WTC11 (cell line): ENCODE measurements around the gene AR. TPM values are rescaled to one million over a fixed set of nuclear protein-coding genes. Genes with fewer than 3 reads are reported as not detected.

Experiments
- ATAC-seq: fragments of 200-7000 bp; cut with Tn5 transposase; 2 replicates; pipeline ENCODE4 v1.10.0; 2021; ENCODE audit warnings: mild to moderate bottlenecking, moderate library complexity
- CTCF ChIA-PET: fragments of 300-600 bp; sonication (Branson Sonifier 250); formaldehyde crosslinking; loops from one replicate; lab custom pipeline; 2021; ENCODE audit warnings: antibody characterized with exemption; lab: Charles Lee
- POLR2A ChIA-PET: fragments of 350-600 bp; sonication (Branson Sonifier 250); formaldehyde crosslinking; loops from one replicate; lab custom pipeline; 2021; ENCODE audit warnings: antibody characterized with exemption; lab: Charles Lee
- DNase-seq: peaks from one replicate; pipeline ENCODE4 v3.0.0; 2021; ENCODE audit warnings: low spot score
- H3K27ac Mint-ChIP-seq: 2 replicates; pipeline ENCODE4 v1.8.0; 2021; ENCODE audit warnings: mixed read lengths
- H3K27me3 Mint-ChIP-seq: 2 replicates; pipeline ENCODE4 v1.8.0; 2021; ENCODE audit warnings: low read depth, mild to moderate bottlenecking, moderate library complexity, mixed read lengths
- H3K36me3 Mint-ChIP-seq: 2 replicates; pipeline ENCODE4 v1.8.0; 2021; ENCODE audit warnings: mixed read lengths
- H3K4me1 Mint-ChIP-seq: 2 replicates; pipeline ENCODE4 v1.8.0; 2022; ENCODE audit warnings: mixed read lengths
- H3K4me3 Mint-ChIP-seq: 2 replicates; pipeline ENCODE4 v1.8.0; 2021; ENCODE audit warnings: mild to moderate bottlenecking, moderate library complexity, mixed read lengths
- H3K9me3 Mint-ChIP-seq: 2 replicates; pipeline ENCODE4 v1.8.0; 2021; ENCODE audit warnings: mixed read lengths
- ATF2 ChIP-seq: sonication (generic); formaldehyde crosslinking; IDR thresholded peaks from 2 replicates; pipeline ENCODE4 v1.8.1; 2022; ENCODE audit warnings: low read depth, missing genetic modification reagents, borderline replicate concordance
- EMX1 ChIP-seq: fragments of 250-450 bp; sonication (Bioruptor Pico); IDR thresholded peaks from 2 replicates; pipeline ENCODE4 v1.8.0; 2021; ENCODE audit warnings: mild to moderate bottlenecking
- FOXJ3 ChIP-seq: sonication (generic); formaldehyde crosslinking; IDR thresholded peaks from 2 replicates; pipeline ENCODE4 v1.9.0; 2021; ENCODE audit warnings: missing genetic modification reagents, mild to moderate bottlenecking, borderline replicate concordance
- JAZF1 ChIP-seq: fragments of 250-450 bp; sonication (Bioruptor Pico); IDR thresholded peaks from 2 replicates; pipeline ENCODE4 v1.9.0; 2021; ENCODE audit warnings: moderate library complexity, mild to moderate bottlenecking, inconsistent platforms
- MAX ChIP-seq: sonication (generic); formaldehyde crosslinking; IDR thresholded peaks from 2 replicates; pipeline ENCODE4 v1.8.0; 2022; ENCODE audit warnings: mild to moderate bottlenecking, missing genetic modification reagents
- SMAD4 ChIP-seq: sonication (generic); formaldehyde crosslinking; IDR thresholded peaks from 2 replicates; pipeline ENCODE4 v1.8.0; 2022; ENCODE audit warnings: mild to moderate bottlenecking, missing genetic modification reagents
- SP1 ChIP-seq: sonication (generic); formaldehyde crosslinking; conservative IDR thresholded peaks from 2 replicates; pipeline ENCODE4 v1.8.1; 2022; ENCODE audit warnings: missing genetic modification reagents
- TP53 ChIP-seq: sonication (generic); formaldehyde crosslinking; IDR thresholded peaks from 2 replicates; pipeline ENCODE4 v1.8.1; 2023; ENCODE audit warnings: mild to moderate bottlenecking, missing genetic modification reagents
- USF1 ChIP-seq: sonication (generic); formaldehyde crosslinking; IDR thresholded peaks from 2 replicates; pipeline ENCODE4 v1.8.0; 2022; ENCODE audit warnings: mild to moderate bottlenecking, missing genetic modification reagents
- ZNF396 ChIP-seq: fragments of 250-450 bp; sonication (Bioruptor Pico); IDR thresholded peaks from 2 replicates; pipeline ENCODE4 v1.8.0; 2021; ENCODE audit warnings: mild to moderate bottlenecking, moderate library complexity, borderline replicate concordance
- ZNF423 ChIP-seq: fragments of 250-450 bp; sonication (Bioruptor Pico); IDR thresholded peaks from 2 replicates; pipeline ENCODE4 v2.1.2; 2022; ENCODE audit warnings: mild to moderate bottlenecking, moderate library complexity
- ZNF512 ChIP-seq: sonication (generic); formaldehyde crosslinking; IDR thresholded peaks from 2 replicates; pipeline ENCODE4 v1.8.1; 2022; ENCODE audit warnings: missing genetic modification reagents, borderline replicate concordance
- ZNF671 ChIP-seq: fragments of 250-450 bp; sonication (Bioruptor Pico); IDR thresholded peaks from 2 replicates; pipeline ENCODE4 v1.8.0; 2021; ENCODE audit warnings: mild to moderate bottlenecking
- total RNA-seq: library from RNA; stranded (reverse); gene quantifications from 3 replicates; pipeline ENCODE4 v1.2.3, GENCODE V29; 2021
- TF ChIP-seq, protein P1 (sequence below): sonication (generic); formaldehyde crosslinking; IDR thresholded peaks from 2 replicates; pipeline ENCODE4 v1.8.1; 2022; ENCODE audit warnings: low read depth, mild to moderate bottlenecking, moderate library complexity, missing genetic modification reagents, borderline replicate concordance
- TF ChIP-seq, protein P2 (sequence below): sonication (generic); formaldehyde crosslinking; IDR thresholded peaks from 2 replicates; pipeline ENCODE4 v1.8.0; 2022; ENCODE audit warnings: mild to moderate bottlenecking, missing genetic modification reagents
- TF ChIP-seq, protein P3 (sequence below): sonication (generic); formaldehyde crosslinking; IDR thresholded peaks from 2 replicates; pipeline ENCODE4 v1.8.0; 2022; ENCODE audit warnings: missing genetic modification reagents
- TF ChIP-seq, protein P4 (sequence below): sonication (generic); formaldehyde crosslinking; IDR thresholded peaks from 2 replicates; pipeline ENCODE4 v1.8.1; 2023; ENCODE audit warnings: mild to moderate bottlenecking, missing genetic modification reagents, borderline replicate concordance

AR gene
- total RNA-seq, 1 experiment from 2014 or later, result 10.3 TPM

- TF ChIP-seq USF1 (CRISPR knock-in tag) (no peak), SMAD4 (CRISPR knock-in tag) (no peak)
- TF ChIP-seq, all 79 proteins: peak for 0
Measured at GRCh38 chrX:67612231-67612630, 68.4 kb downstream of the AR start (continued).

- CTCF ChIA-PET, result no interaction called here
- no peaks in the 10 kb centered on the region; the same call in 1 of the 2 replicates for H3K9me3 Mint-ChIP-seq
- DNase-seq (no peak), ATAC-seq (no peak)
- POLR2A ChIA-PET, result no interaction called here
- H3K36me3 Mint-ChIP-seq, result no peaks in the 10 kb centered on the region
- TF ChIP-seq, protein P1, sequence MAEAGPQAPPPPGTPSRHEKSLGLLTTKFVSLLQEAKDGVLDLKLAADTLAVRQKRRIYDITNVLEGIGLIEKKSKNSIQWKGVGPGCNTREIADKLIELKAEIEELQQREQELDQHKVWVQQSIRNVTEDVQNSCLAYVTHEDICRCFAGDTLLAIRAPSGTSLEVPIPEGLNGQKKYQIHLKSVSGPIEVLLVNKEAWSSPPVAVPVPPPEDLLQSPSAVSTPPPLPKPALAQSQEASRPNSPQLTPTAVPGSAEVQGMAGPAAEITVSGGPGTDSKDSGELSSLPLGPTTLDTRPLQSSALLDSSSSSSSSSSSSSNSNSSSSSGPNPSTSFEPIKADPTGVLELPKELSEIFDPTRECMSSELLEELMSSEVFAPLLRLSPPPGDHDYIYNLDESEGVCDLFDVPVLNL (CRISPR knock-in tag), result no peak
- TF ChIP-seq JAZF1 (CRISPR knock-in tag) (no peak), ATF2 (no peak), TP53 (CRISPR knock-in tag) (no peak), ZNF512 (CRISPR knock-in tag) (no peak), ZNF671 (CRISPR knock-in tag) (no peak), ZNF423 (no peak), SP1 (CRISPR knock-in tag) (no peak), ZNF396 (CRISPR knock-in tag) (no peak), FOXJ3 (CRISPR knock-in tag) (no peak), EMX1 (CRISPR knock-in tag) (no peak), MAX (CRISPR knock-in tag) (no peak)
- TF ChIP-seq, protein P2, sequence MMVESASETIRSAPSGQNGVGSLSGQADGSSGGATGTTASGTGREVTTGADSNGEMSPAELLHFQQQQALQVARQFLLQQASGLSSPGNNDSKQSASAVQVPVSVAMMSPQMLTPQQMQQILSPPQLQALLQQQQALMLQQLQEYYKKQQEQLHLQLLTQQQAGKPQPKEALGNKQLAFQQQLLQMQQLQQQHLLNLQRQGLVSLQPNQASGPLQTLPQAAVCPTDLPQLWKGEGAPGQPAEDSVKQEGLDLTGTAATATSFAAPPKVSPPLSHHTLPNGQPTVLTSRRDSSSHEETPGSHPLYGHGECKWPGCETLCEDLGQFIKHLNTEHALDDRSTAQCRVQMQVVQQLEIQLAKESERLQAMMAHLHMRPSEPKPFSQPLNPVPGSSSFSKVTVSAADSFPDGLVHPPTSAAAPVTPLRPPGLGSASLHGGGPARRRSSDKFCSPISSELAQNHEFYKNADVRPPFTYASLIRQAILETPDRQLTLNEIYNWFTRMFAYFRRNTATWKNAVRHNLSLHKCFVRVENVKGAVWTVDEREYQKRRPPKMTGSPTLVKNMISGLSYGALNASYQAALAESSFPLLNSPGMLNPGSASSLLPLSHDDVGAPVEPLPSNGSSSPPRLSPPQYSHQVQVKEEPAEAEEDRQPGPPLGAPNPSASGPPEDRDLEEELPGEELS (CRISPR knock-in tag), result no peak
- TF ChIP-seq, protein P3, sequence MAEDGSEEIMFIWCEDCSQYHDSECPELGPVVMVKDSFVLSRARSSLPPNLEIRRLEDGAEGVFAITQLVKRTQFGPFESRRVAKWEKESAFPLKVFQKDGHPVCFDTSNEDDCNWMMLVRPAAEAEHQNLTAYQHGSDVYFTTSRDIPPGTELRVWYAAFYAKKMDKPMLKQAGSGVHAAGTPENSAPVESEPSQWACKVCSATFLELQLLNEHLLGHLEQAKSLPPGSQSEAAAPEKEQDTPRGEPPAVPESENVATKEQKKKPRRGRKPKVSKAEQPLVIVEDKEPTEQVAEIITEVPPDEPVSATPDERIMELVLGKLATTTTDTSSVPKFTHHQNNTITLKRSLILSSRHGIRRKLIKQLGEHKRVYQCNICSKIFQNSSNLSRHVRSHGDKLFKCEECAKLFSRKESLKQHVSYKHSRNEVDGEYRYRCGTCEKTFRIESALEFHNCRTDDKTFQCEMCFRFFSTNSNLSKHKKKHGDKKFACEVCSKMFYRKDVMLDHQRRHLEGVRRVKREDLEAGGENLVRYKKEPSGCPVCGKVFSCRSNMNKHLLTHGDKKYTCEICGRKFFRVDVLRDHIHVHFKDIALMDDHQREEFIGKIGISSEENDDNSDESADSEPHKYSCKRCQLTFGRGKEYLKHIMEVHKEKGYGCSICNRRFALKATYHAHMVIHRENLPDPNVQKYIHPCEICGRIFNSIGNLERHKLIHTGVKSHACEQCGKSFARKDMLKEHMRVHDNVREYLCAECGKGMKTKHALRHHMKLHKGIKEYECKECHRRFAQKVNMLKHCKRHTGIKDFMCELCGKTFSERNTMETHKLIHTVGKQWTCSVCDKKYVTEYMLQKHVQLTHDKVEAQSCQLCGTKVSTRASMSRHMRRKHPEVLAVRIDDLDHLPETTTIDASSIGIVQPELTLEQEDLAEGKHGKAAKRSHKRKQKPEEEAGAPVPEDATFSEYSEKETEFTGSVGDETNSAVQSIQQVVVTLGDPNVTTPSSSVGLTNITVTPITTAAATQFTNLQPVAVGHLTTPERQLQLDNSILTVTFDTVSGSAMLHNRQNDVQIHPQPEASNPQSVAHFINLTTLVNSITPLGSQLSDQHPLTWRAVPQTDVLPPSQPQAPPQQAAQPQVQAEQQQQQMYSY, result no peak
- TF ChIP-seq, protein P4, sequence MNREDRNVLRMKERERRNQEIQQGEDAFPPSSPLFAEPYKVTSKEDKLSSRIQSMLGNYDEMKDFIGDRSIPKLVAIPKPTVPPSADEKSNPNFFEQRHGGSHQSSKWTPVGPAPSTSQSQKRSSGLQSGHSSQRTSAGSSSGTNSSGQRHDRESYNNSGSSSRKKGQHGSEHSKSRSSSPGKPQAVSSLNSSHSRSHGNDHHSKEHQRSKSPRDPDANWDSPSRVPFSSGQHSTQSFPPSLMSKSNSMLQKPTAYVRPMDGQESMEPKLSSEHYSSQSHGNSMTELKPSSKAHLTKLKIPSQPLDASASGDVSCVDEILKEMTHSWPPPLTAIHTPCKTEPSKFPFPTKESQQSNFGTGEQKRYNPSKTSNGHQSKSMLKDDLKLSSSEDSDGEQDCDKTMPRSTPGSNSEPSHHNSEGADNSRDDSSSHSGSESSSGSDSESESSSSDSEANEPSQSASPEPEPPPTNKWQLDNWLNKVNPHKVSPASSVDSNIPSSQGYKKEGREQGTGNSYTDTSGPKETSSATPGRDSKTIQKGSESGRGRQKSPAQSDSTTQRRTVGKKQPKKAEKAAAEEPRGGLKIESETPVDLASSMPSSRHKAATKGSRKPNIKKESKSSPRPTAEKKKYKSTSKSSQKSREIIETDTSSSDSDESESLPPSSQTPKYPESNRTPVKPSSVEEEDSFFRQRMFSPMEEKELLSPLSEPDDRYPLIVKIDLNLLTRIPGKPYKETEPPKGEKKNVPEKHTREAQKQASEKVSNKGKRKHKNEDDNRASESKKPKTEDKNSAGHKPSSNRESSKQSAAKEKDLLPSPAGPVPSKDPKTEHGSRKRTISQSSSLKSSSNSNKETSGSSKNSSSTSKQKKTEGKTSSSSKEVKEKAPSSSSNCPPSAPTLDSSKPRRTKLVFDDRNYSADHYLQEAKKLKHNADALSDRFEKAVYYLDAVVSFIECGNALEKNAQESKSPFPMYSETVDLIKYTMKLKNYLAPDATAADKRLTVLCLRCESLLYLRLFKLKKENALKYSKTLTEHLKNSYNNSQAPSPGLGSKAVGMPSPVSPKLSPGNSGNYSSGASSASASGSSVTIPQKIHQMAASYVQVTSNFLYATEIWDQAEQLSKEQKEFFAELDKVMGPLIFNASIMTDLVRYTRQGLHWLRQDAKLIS (CRISPR knock-in tag), result no peak
- H3K27me3 Mint-ChIP-seq, result no peaks in the 10 kb centered on the region
- no peak overlapping the region for H3K4me3 Mint-ChIP-seq
- no peak overlapping the region for H3K27ac Mint-ChIP-seq
- peaks cover 15% of the 10 kb centered on the region for H3K4me1 Mint-ChIP-seq
Measured at GRCh38 chrX:67613366-67613765, 69.5 kb downstream of the AR start.
